Karpas-422 (cell line): ENCODE results near the gene MARVELD2. TPM values are rescaled to one million over a fixed set of nuclear protein-coding genes. Genes with fewer than 3 reads are reported as not detected.
"Not testable (repeated sequence)": the region's sequence is repeated elsewhere in the genome, so short reads cannot be mapped to it uniquely, and the experiment has no call there.

ENCODE experiments used
- DNase-seq: peaks from one replicate; pipeline ENCODE4 v3.0.0-alpha.2; 2015
- H2AFZ ChIP-seq: fragments of 200-600 bp; sonication (generic); 2 replicates; pipeline ENCODE4 v1.6.1; 2014; ENCODE audit warnings: antibody characterized with exemption, low read length, mixed read lengths
- H3K27ac ChIP-seq: fragments of 200-600 bp; sonication (generic); 2 replicates; pipeline ENCODE4 v1.5.1; 2014; ENCODE audit warnings: mild to moderate bottlenecking, low read length, moderate library complexity
- H3K27me3 ChIP-seq: fragments of 200-600 bp; sonication (generic); 2 replicates; pipeline ENCODE4 v1.6.1; 2014; ENCODE audit warnings: low read length, mixed read lengths
- H3K36me3 ChIP-seq: fragments of 200-600 bp; sonication (generic); 2 replicates; pipeline ENCODE4 v1.6.1; 2014; ENCODE audit warnings: low read length, mixed read lengths; ENCODE audit not compliant: insufficient read depth
- H3K4me1 ChIP-seq: fragments of 200-600 bp; sonication (generic); 2 replicates; pipeline ENCODE4 v1.6.1; 2014; ENCODE audit warnings: mild to moderate bottlenecking, low read length, mixed read lengths
- H3K4me2 ChIP-seq: fragments of 200-600 bp; sonication (generic); 2 replicates; pipeline ENCODE4 v1.6.1; 2014; ENCODE audit warnings: low read length, low read depth, mild to moderate bottlenecking; ENCODE audit not compliant: poor library complexity, severe bottlenecking
- H3K4me3 ChIP-seq: fragments of 200-600 bp; sonication (generic); 2 replicates; pipeline ENCODE4 v1.5.1; 2014; ENCODE audit warnings: mild to moderate bottlenecking, antibody characterized with exemption, low read length, mixed read lengths
- H3K79me2 ChIP-seq: fragments of 200-600 bp; sonication (generic); 2 replicates; pipeline ENCODE4 v1.6.1; 2014; ENCODE audit warnings: mild to moderate bottlenecking, low read length, mixed read lengths
- H3K9ac ChIP-seq: fragments of 200-600 bp; sonication (generic); 2 replicates; pipeline ENCODE4 v1.6.0; 2014; ENCODE audit warnings: low read length
- H3K9me2 ChIP-seq: fragments of 200-600 bp; sonication (generic), shearing (Covaris generic); replicated peaks from 2 replicates; pipeline ENCODE4 v1.6.0; 2014; ENCODE audit warnings: mild to moderate bottlenecking, low read length, moderate library complexity; ENCODE audit not compliant: insufficient read depth
- H3K9me3 ChIP-seq: fragments of 300-700, 200-600 bp; sonication (generic); 2 replicates; pipeline ENCODE4 v1.6.1; 2014; ENCODE audit warnings: low read length, mixed read lengths
- H4K20me1 ChIP-seq: fragments of 200-600 bp; sonication (generic); 2 replicates; pipeline ENCODE4 v1.6.1; 2014; ENCODE audit warnings: mild to moderate bottlenecking, antibody characterized with exemption, low read length, low read depth; ENCODE audit not compliant: insufficient read depth
- total RNA-seq: library from RNA; depleted of rRNA; stranded (reverse); fragments of >200 nt; shearing (Covaris generic); gene quantifications from 2 replicates; pipeline ENCODE4 v1.2.3, GENCODE V29; 2014; ENCODE audit warnings: low replicate concordance

MARVELD2 gene
- total RNA-seq, 1 experiment from 2014 or later, result 0.48 TPM

DNA sequence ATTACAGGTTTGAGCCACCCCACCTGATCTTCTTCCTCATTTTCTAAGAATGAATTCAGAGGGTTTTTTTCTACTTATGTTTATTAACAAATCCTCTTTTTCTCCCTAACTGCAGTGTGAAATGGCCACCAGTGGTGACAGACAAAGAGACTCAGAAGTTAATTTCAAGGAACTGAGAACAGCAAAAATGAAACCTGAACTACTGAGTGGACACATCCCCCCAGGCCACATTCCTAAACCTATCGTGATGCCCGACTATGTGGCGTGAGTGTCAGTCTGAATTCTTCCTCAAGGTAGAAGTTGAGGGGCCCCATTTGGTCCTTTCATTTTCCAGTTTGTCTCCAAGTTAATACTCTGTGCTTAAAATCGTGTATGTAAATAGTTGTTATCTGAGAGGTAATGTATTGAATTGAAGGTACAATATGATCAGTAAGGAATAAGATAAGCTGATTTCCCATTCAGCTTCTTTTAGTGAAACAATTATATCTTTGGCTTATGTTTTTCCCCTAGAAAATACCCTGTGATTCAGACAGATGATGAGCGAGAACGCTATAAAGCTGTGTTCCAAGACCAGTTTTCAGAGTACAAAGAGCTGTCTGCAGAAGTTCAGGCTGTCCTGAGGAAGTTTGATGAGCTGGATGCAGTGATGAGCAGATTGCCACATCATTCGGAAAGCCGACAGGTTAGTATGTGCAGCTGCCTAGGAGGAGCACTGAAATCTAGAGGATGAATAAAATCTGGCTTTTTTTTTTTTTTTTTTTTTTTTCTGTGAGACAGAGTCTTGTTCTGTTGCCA lies 17.7 kb downstream of the MARVELD2 start:
- no peaks in the 10 kb centered on the region for H4K20me1 ChIP-seq
- peaks cover 2% of the 10 kb centered on the region; the same call in 1 of the 2 replicates for H3K36me3 ChIP-seq
- H3K9ac ChIP-seq, result no peak overlapping the region
- H3K79me2 ChIP-seq, result no peaks in the 10 kb centered on the region
- H3K27ac ChIP-seq, result no peak overlapping the region
- H3K4me1 ChIP-seq, result no peaks in the 10 kb centered on the region
- no peak for DNase-seq
- H3K9me2 ChIP-seq, result no peaks in the 10 kb centered on the region
- H3K27me3 ChIP-seq, result no peaks in the 10 kb centered on the region
- H3K9me3 ChIP-seq, result no peaks in the 10 kb centered on the region
- H2AFZ ChIP-seq, result peak overlapping the region; percentile 6
- H3K4me2 ChIP-seq, result no peak overlapping the region
- H3K4me3 ChIP-seq, result no peak overlapping the region

DNA sequence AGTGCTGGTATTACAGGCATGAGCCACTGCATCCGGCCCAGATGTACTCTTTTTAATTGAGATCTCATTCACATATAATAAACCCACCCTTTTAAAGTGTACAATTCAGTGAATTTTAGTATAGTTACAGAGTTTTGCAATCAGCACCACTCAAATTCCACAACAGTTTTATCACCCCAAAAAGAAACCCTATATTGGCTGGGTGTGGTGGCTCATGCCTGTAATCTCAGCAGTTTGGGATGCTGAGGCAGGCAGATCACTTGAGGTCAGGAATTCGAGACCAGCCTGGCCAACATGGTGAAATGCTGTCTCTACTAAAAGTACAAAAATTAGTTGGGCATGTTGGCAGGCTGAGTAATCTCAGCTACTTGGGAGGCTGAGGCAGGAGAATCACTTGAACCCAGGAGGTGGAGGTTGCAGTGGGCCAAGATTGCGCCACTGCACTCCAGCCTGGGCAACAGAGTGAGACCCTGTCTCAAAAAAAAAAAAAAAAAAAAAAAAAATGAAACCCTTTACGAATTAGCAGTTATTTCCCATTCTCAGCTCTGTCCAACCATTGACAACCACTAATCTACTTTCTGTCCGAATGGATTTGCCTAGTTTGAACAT lies 20.5 kb downstream of the MARVELD2 start:
- H2AFZ ChIP-seq, H3K36me3 ChIP-seq, H3K27me3 ChIP-seq, H4K20me1 ChIP-seq, DNase-seq, H3K27ac ChIP-seq, H3K9ac ChIP-seq, H3K9me3 ChIP-seq, H3K4me2 ChIP-seq, H3K4me1 ChIP-seq, H3K79me2 ChIP-seq, H3K4me3 ChIP-seq, H3K9me2 ChIP-seq: not testable (repeated sequence)

DNA sequence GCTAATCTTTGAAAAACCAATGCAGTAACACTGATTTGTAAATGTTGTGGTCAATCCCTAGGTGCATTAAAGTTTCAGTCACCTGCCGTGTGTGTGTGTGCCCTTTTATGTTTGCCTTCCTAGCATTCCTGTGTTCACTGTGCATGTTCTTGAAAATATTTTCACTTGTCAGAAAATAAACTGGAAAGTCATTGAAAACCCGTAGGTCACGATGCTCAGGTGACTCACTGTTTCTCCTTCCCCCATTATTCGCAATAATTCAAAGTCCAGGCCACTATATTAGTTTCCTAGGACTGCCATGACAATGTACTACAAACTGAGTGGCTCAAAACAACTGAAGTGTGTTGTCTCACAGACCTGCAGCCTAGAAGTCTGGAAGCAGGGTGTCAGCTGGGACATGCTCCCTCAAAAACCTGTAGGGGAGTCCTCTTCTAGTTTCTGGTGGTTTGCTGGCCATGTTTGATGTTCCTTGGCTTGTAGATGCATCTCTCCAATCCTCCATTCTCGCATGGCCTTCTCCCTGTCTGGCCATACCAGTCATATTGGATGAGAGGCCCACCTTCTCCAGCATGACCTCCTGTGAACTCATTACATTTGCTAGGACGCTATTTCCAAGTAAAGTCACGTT lies 29.3 kb downstream of the MARVELD2 start:
- Histone ChIP-seq H2AFZ (no peak overlapping the region), H3K9me2 (no peaks in the 10 kb centered on the region), H3K79me2 (no peaks in the 10 kb centered on the region), H3K9me3 (no peaks in the 10 kb centered on the region), H3K36me3 (no peaks in the 10 kb centered on the region), H3K4me2 (no peak overlapping the region), H3K4me3 (no peak overlapping the region), H4K20me1 (no peaks in the 10 kb centered on the region), H3K9ac (no peak overlapping the region), H3K27me3 (no peaks in the 10 kb centered on the region), H3K4me1 (no peaks in the 10 kb centered on the region), H3K27ac (no peak overlapping the region)
- no peak for DNase-seq

DNA sequence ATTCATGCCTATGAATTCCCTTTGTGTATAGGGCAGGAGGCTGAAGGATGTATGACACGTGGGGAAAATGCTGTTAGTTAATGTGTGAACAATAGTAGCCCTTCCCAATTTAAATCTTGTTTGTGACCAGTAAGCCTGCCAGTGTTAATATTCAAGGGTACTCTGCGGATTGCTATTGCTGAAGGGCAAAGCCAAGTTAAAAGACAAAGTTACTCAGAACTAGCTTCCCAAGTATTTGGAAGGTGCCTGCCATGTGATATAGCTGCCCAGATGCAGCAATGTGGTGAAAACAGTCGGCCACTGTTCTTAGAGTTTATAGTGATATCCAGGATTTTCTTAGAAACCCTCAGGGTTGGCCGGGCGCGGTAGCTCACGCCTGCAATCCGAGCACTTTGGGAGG lies 34.6 kb downstream of the MARVELD2 start:
- Histone ChIP-seq H3K4me1 (no peaks in the 10 kb centered on the region), H3K27me3 (no peaks in the 10 kb centered on the region), H4K20me1 (no peaks in the 10 kb centered on the region), H3K27ac (no peak overlapping the region), H3K36me3 (no peaks in the 10 kb centered on the region), H3K9ac (no peak overlapping the region), H3K9me2 (no peaks in the 10 kb centered on the region), H2AFZ (no peak overlapping the region), H3K79me2 (no peaks in the 10 kb centered on the region), H3K9me3 (no peaks in the 10 kb centered on the region), H3K4me3 (no peak overlapping the region), H3K4me2 (no peak overlapping the region)
- no peak for DNase-seq

DNA sequence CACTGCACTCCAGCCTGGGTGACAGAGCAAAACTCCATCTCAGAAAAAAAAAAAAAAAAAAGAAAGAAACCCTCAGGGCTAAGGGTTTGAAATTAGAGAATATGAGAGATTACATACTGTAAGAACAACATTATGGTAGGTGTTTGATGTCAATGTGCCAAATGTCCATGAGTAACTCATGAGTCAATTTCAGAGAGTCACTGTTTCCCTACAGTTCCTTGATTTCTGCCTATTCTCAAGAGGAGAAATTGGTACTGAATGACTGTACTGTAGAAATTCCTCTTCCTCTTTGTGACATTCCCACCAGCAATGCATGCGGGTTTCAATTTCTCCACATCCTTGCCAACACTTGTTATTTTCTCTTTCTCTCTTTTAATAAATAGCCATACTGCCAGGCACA lies 35.2 kb downstream of the MARVELD2 start:
- H4K20me1 ChIP-seq, result no peaks in the 10 kb centered on the region
- no peak overlapping the region for H3K4me3 ChIP-seq
- no peaks in the 10 kb centered on the region for H3K9me2 ChIP-seq
- no peak overlapping the region for H2AFZ ChIP-seq
- DNase-seq, result no peak
- no peak overlapping the region for H3K4me2 ChIP-seq
- H3K4me1 ChIP-seq, result no peaks in the 10 kb centered on the region
- H3K27ac ChIP-seq, result no peak overlapping the region
- no peak overlapping the region for H3K9ac ChIP-seq
- no peaks in the 10 kb centered on the region for H3K9me3 ChIP-seq
- H3K27me3 ChIP-seq, result no peaks in the 10 kb centered on the region
- H3K79me2 ChIP-seq, result no peaks in the 10 kb centered on the region
- no peaks in the 10 kb centered on the region for H3K36me3 ChIP-seq

DNA sequence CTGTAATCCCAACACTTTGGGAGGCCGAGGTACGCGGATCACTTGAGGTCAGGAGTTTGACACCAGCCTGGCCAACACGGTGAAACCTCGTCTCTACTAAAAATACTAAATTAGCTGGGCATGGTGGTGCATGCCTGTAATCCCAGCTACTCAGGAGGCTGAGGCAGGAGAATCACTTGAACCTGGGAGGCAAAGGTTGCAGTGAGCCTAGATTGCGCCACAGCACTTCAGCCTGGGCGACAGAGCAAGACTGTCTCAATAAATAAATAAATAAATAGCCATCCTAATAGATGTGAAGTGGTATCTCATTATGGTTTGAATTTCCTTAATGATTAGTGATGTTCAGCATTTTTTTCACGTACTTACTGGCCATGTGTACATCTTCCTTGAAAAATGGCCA lies 35.6 kb downstream of the MARVELD2 start:
- not testable (repeated sequence) for H3K27ac ChIP-seq, H2AFZ ChIP-seq, H3K36me3 ChIP-seq, H3K27me3 ChIP-seq, H3K9me3 ChIP-seq, H3K4me3 ChIP-seq, H3K79me2 ChIP-seq, H3K9me2 ChIP-seq, H4K20me1 ChIP-seq, H3K9ac ChIP-seq, DNase-seq, H3K4me1 ChIP-seq, H3K4me2 ChIP-seq

DNA sequence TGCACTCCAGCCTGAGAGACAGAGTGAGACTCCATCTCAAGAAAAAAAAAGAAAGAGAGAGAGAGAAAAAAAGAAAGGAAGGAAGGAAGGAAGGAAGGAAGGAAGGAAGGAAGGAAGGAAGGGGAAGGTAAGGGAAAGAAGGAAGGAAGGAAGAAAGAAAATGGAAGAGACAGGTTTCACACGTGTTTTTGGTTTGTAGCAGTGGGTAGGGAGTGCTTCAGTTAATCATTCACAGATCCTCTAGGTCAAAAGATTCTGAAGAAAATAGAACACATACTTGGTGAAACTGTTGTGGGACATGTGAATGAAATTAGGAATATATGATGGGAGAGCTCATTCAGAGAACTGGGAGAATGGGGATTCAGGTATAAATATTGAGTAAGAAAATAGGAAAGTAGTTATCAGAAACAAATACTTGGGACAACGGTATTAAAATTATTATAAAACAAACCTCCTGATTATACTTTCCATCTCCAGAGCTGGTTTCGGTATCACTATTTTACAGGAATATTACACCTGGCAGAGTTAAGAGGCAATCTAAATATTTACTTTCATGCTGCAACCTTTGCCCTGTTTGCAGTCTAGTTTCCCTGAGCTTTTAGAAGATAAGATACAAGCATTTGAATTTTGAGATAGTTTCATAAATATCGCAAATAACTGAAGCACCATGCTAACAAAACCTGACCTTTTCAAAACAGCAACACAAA lies 37.2 kb downstream of the MARVELD2 start:
- H3K4me2 ChIP-seq, result no peak overlapping the region
- H3K27me3 ChIP-seq, result no peaks in the 10 kb centered on the region

DNA sequence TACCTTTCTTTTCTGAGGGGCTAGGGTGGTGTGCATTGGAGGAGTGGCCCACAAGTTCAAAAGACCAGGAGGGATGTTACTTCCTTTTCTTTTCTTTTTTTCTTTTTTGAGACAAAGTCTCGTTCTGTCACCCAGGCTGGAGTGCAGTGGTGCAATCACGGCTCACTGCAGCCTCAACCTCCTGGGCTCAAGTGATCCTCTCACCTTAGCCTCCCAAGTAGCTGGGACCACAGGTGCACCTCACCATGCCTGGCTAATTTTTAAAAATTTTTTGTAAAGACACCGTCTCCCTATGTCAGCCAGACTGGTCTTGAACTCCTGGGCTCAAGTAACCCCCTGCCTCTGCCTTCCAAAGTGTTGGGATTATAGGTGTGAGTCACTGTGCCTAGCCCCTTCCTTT lies 38.6 kb downstream of the MARVELD2 start:
- not testable (repeated sequence) for H3K9me2 ChIP-seq, H3K4me1 ChIP-seq, H3K4me2 ChIP-seq

More for the DNA sequence above, 37.2 kb downstream of the MARVELD2 start:
- no peak overlapping the region for H3K4me3 ChIP-seq
- H3K27ac ChIP-seq, result no peak overlapping the region
- no peaks in the 10 kb centered on the region for H3K36me3 ChIP-seq
- no peak for DNase-seq
- H4K20me1 ChIP-seq, result no peaks in the 10 kb centered on the region
- H3K9ac ChIP-seq, result no peak overlapping the region
- no peaks in the 10 kb centered on the region for H3K9me3 ChIP-seq
- no peak overlapping the region for H2AFZ ChIP-seq
- no peaks in the 10 kb centered on the region for H3K9me2 ChIP-seq
- no peaks in the 10 kb centered on the region for H3K79me2 ChIP-seq
- H3K4me1 ChIP-seq, result no peaks in the 10 kb centered on the region

More for the DNA sequence above, 38.6 kb downstream of the MARVELD2 start:
- H2AFZ ChIP-seq, H3K36me3 ChIP-seq, H3K27ac ChIP-seq, H3K27me3 ChIP-seq, H3K9ac ChIP-seq, H3K79me2 ChIP-seq, H3K9me3 ChIP-seq, H4K20me1 ChIP-seq, DNase-seq, H3K4me3 ChIP-seq: not testable (repeated sequence)
